ACC112 (cell line): ENCODE results near the gene PRKCQ.
A peak's percentile ranks its signal among the peaks of the same experiment; 100 is the strongest.
"Not testable (repeated sequence)": the region's sequence is repeated elsewhere in the genome, so short reads cannot be mapped to it uniquely, and the experiment has no call there.

ENCODE experiments used
- H2AFZ ChIP-seq: fragments of 200-600 bp; sonication (generic); one replicate; pipeline ENCODE4 v1.6.0; 2017; ENCODE audit warnings: antibody characterized with exemption, low read length; ENCODE audit not compliant: unreplicated experiment
- H3K27ac ChIP-seq: fragments of 200-600 bp; sonication (generic); 2 replicates; pipeline ENCODE4 v1.5.1; 2014; ENCODE audit warnings: low read depth, mild to moderate bottlenecking, antibody characterized with exemption, low read length, moderate library complexity
- H3K27me3 ChIP-seq: fragments of 200-600 bp; sonication (generic); 2 replicates; pipeline ENCODE4 v1.6.1; 2014; ENCODE audit warnings: mild to moderate bottlenecking, antibody characterized with exemption, low read length, moderate library complexity, mixed read lengths; ENCODE audit not compliant: insufficient read depth
- H3K36me3 ChIP-seq: fragments of 200-600 bp; sonication (generic); 2 replicates; pipeline ENCODE4 v1.6.1; 2016; ENCODE audit warnings: mild to moderate bottlenecking, antibody characterized with exemption, low read length, moderate library complexity, mixed read lengths; ENCODE audit not compliant: insufficient read depth
- H3K4me1 ChIP-seq: fragments of 200-600 bp; sonication (generic); one replicate; pipeline ENCODE4 v1.6.1; 2016; ENCODE audit warnings: low read length, mixed read lengths; ENCODE audit not compliant: insufficient read depth, unreplicated experiment, control insufficient read depth
- H3K4me3 ChIP-seq: fragments of 200-600 bp; sonication (generic); 2 replicates; pipeline ENCODE4 v1.5.1; 2014; ENCODE audit warnings: mild to moderate bottlenecking, low read depth, low read length
- H3K79me2 ChIP-seq: fragments of 200-600 bp; sonication (generic); one replicate; pipeline ENCODE4 v1.6.0; 2016; ENCODE audit warnings: low read length; ENCODE audit not compliant: control insufficient read depth, unreplicated experiment, insufficient read depth

Gene PRKCQ

DNA sequence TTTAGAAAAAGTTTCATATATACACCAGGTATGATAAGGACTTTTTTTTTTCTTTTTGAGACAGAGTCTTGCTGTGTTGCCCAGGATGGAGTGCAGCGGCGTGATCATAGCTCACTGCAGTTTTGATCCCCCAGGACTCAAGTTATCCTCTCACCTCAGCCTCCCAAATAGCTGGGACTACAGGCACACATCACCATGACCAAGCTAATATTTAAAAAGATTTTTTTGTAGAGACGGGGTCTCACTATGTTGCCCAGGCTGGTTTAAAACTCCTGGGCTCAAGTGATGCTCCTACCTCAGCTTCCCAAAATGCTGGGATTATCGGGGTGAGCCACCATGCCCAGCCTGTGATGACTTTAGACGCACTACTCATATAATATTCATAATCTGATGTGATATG, 2.2 kb upstream of the PRKCQ start:
- no peak overlapping the region for H3K27ac ChIP-seq
- H2AFZ ChIP-seq, result no peak overlapping the region
- peaks cover 29% of the 10 kb centered on the region for H3K27me3 ChIP-seq
- no peaks in the 10 kb centered on the region for H3K79me2 ChIP-seq
- H3K4me3 ChIP-seq, result no peak overlapping the region
- no peaks in the 10 kb centered on the region for H3K4me1 ChIP-seq
- H3K36me3 ChIP-seq, result no peaks in the 10 kb centered on the region

DNA sequence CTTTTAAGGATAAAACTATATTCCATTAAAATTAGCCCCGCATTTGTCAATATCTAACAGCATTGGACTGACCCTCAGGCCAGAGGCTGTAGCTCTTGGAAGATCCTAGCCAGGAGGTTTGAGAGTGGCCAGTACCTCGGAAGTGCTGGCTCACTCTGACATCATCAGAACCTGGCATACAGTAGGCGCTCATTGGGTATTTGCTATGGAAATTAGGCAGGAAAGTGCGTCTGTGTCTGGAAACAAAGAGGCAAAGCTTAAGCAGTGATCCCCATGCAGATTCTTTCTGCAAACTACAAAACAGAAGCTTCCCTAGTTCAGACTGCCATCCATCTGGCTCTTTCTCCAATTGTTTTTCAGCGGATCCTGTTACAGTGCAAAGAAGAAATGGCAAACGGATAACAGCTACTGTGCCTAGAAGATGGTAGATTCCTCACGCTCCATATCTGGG, 1.7 kb upstream of the PRKCQ start:
- Histone ChIP-seq H3K36me3 (no peaks in the 10 kb centered on the region), H3K27me3 (peaks cover 33% of the 10 kb centered on the region), H3K79me2 (no peaks in the 10 kb centered on the region), H3K4me1 (no peaks in the 10 kb centered on the region), H3K27ac (no peak overlapping the region), H3K4me3 (no peak overlapping the region), H2AFZ (no peak overlapping the region)

DNA sequence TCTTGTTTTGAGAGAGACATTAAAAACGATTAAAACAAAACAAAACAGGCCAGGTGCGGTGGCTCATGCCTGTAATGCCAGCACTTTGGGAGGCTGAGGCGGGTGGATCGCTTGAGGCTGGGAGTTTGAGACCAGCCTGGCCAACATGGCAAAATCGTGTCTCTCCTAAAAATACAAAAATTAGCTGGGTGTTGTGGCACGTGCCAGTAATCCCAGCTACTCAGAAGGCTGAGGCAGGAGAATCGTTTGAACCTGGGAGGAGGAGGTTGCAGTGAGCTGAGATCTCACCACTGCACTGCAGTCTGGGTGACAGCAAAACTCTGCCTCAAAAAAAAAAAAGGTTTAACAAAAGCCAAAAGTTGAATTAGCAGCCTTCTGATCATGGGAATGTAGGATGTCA, 1.1 kb upstream of the PRKCQ start:
- peaks cover 38% of the 10 kb centered on the region for H3K27me3 ChIP-seq
- H3K36me3 ChIP-seq, H3K79me2 ChIP-seq, H3K27ac ChIP-seq, H3K4me1 ChIP-seq: not testable (repeated sequence)
- H2AFZ ChIP-seq, result peak overlapping the region; percentile 86
- peak overlapping the region; percentile 85 for H3K4me3 ChIP-seq

DNA sequence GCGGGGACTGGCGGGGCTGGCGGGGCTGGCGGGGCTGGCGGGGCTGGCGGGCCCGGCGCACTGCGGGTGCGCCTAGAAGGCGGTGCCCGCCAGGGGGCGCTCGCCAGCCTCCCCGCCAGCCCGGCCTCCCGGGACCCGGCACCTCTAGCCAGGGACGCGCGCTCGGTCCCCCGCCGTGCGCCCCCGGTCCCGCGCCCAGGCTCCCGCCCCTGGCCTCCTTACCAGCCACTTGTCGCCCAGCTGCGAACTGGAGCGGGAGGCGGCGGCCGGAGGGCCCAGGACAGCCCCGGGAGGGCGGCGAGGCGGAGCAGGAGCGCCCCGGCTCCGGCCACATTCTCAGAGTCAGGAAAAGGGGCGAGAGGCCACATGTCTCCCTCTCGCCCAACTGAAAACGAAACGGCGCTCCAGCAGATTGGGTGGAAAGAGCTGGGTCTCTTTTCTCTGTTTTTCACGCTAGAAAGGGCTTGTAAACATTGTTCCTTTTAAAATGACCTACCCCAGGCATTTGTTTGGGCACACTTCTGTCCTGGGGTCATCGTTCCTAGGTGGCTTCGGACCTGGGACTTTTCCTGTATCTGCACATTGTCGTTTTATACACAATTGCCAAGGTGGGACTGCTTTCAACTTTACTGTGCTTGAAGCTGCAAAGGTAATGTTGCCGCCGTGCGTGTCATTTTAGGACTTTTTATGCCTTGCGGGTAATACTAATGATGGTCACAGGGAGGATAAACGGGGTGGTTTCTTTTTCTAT, 378 bp upstream of the PRKCQ start:
- no peaks in the 10 kb centered on the region for H3K36me3 ChIP-seq
- no peaks in the 10 kb centered on the region for H3K4me1 ChIP-seq
- peaks cover 43% of the 10 kb centered on the region for H3K27me3 ChIP-seq
- peak overlapping the region; percentile 86 for H2AFZ ChIP-seq
- peak overlapping the region; percentile 85 for H3K4me3 ChIP-seq
- no peak overlapping the region for H3K27ac ChIP-seq
- H3K79me2 ChIP-seq, result no peaks in the 10 kb centered on the region

DNA sequence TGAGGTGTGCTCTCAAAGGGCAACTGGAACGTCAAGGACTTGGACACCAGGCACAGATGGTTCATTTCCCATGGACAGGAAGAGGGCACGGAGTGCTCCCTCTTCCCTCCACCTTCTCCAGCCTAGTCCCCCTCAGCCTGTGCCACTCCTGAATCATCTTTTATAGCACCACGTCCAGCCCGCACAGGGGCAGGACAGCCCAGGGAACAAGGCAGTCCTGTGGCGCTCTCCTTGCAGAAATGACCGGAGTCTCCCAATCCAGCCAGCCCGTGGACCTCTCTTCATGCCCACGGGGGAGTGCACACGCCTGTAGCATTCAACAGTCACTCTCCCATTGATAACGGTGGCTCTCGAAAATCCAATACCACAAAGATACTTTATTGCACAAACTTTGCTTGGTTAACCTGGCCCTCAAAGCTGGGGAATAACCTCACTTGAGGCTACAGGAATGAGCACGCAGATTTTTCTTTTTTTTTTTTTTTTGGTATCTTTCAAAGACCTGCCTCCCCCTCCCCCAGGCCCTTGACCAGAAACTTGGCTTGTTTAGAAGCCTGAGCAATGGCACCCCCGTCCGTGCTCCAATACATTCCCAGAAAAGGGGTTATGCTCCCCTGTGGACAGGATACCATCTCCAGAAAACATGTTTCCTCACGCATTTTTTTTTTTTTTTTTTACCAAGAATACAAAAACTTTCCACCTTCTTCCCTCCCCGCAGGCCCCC, 733 bp downstream of the PRKCQ start:
- no peak overlapping the region for H2AFZ ChIP-seq
- H3K4me3 ChIP-seq, result peak overlapping the region; percentile 85
- no peak overlapping the region for H3K27ac ChIP-seq
- H3K27me3 ChIP-seq, result peaks cover 53% of the 10 kb centered on the region
- H3K4me1 ChIP-seq, result no peaks in the 10 kb centered on the region
- H3K79me2 ChIP-seq, result no peaks in the 10 kb centered on the region
- no peaks in the 10 kb centered on the region for H3K36me3 ChIP-seq

DNA sequence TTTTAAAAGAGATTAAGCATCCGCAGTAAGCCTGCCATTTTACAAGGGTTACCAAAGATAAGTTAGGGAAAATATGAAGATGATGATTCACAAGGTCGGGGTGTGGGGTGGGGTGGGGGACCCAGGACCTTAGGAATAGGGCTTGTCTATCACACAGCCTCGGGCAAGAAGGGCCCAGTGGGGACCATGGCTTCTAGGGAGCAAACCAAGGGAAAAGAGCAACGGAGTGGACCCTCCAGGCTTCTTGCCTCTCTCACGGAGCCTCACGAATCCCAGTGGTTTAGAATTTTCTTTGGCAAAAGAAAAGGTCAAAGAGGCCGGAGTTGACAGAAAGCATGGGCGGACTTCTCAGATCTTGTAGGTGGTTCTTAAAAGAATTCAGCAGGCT, 1.3 kb downstream of the PRKCQ start:
- H3K4me3 ChIP-seq, result no peak overlapping the region
- H3K36me3 ChIP-seq, result no peaks in the 10 kb centered on the region
- H3K27me3 ChIP-seq, result peaks cover 56% of the 10 kb centered on the region
- H3K27ac ChIP-seq, result no peak overlapping the region
- H3K4me1 ChIP-seq, result no peaks in the 10 kb centered on the region
- no peaks in the 10 kb centered on the region for H3K79me2 ChIP-seq
- no peak overlapping the region for H2AFZ ChIP-seq

DNA sequence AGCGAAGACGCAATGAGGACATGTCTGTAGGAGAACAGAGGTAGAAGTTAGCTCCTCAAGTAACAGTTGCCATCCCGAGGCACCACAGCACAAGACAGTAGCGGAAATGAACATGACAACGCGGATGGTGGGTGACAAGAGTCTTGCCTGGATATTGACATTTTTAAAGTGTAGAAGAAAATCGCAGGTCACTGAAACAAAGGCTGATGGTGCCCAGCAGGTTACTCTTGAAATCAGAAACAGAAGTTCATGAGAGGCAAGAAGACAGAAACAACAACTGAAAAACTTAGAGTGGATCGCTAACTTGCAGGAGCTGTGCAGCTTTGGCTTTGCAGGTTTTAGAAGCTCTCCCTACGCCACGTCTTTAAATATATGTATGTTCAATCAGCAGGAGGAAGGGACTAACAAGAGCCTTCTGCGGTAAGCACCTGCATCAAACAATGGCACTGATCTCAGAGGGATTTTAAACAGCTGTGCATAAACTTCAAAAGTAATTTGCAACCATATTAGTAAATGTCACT, 1.8 kb downstream of the PRKCQ start:
- H3K27me3 ChIP-seq, result peaks cover 56% of the 10 kb centered on the region

DNA sequence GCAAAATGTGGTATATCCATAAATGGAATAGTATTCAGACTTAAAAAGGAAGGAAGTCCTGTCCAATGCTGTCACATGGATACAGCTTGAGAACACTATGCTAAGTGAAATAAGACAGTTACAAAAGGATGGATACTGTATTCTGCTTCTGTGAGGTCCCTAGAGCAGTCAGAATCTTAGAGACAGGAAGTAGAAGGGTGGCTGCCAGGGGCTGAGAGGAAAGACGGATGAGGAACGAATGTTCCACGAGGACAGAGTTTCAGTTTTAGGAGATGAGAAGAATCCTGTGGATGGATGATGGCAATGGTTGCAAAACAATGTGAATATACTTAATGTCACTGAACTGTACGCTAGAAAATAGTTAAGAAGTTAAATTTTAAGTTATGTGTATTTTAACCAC, 3.8 kb downstream of the PRKCQ start:
- Histone ChIP-seq H2AFZ (no peak overlapping the region), H3K79me2 (no peaks in the 10 kb centered on the region), H3K4me3 (no peak overlapping the region), H3K27ac (no peak overlapping the region), H3K27me3 (peaks cover 64% of the 10 kb centered on the region), H3K36me3 (no peaks in the 10 kb centered on the region), H3K4me1 (no peaks in the 10 kb centered on the region)

More for the DNA sequence above, 1.8 kb downstream of the PRKCQ start:
- no peaks in the 10 kb centered on the region for H3K36me3 ChIP-seq
- H3K27ac ChIP-seq, result no peak overlapping the region
- H3K79me2 ChIP-seq, result no peaks in the 10 kb centered on the region
- no peaks in the 10 kb centered on the region for H3K4me1 ChIP-seq
- H2AFZ ChIP-seq, result no peak overlapping the region
- no peak overlapping the region for H3K4me3 ChIP-seq

DNA sequence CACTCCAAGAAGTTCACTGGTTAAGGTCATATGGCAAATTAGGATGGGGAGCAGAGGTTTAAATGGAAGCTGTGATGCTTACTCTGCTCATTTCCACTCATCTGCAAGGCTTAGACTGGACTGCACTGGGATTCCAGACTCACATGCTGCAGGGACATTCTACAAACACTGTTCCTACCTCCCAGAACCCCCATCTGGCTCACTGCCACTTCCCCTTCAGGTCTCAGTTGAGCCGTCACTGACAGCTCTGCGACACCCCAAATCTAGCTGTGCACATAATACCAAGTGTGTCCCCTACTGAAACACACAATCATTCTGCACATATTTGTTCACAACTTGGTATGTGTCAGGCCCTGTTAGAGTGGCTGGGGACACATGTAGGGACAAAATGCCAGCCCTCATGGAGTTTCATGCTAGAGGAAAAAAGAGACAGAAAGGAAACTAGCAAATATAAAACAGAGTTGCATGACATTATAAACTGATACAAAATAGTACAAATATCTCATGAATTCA, 5.4 kb downstream of the PRKCQ start:
- H3K79me2 ChIP-seq, result no peaks in the 10 kb centered on the region
- H3K27me3 ChIP-seq, result peaks cover 62% of the 10 kb centered on the region
- no peak overlapping the region for H2AFZ ChIP-seq
- H3K36me3 ChIP-seq, result no peaks in the 10 kb centered on the region
- H3K27ac ChIP-seq, result no peak overlapping the region
- no peaks in the 10 kb centered on the region for H3K4me1 ChIP-seq
- H3K4me3 ChIP-seq, result no peak overlapping the region

DNA sequence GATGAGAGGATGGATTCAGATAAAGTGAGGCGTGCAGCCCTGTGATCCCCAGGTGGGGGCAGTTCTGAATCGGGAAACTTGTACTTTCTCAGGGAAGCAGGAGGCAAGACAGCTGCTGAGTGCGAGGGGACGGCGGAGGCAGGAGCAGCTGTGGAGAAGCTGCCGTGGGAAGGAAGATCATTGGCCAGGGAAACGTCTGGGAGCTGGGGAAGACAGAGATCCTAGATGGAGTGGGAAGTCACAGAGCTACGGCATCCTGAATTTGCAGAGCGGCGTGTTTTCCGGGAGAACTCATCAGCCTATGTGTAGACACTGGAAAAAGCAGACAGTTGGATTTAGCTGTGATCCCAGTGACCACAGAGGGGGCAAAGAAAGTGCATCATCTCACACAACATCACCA, 9.2 kb downstream of the PRKCQ start:
- Histone ChIP-seq H3K4me3 (no peak overlapping the region), H3K36me3 (no peaks in the 10 kb centered on the region), H3K79me2 (no peaks in the 10 kb centered on the region), H3K27ac (no peak overlapping the region), H3K27me3 (peaks cover 48% of the 10 kb centered on the region; the same call in 1 of the 2 replicates), H2AFZ (no peak overlapping the region), H3K4me1 (no peaks in the 10 kb centered on the region)
